Upper lobe of right lung (tissue), 1 donor: ENCODE data around the gene NRXN3. TPM values are rescaled to one million over a fixed set of nuclear protein-coding genes. Genes with fewer than 3 reads are reported as not detected.

Experiments used
- ATAC-seq: fragments of 200-7000 bp; cut with Tn5 transposase; one replicate; pipeline ENCODE4 v1.9.1; 2020; ENCODE audit warnings: mild to moderate bottlenecking, moderate library complexity
- DNase-seq: peaks from one replicate; pipeline ENCODE4 v3.0.0-alpha.2; 2020
- H3K27ac ChIP-seq: fragments of 200-600 bp; one replicate; pipeline ENCODE4 v1.8.0; 2022
- H3K27me3 ChIP-seq: fragments of 200-600 bp; one replicate; pipeline ENCODE4 v1.8.0; 2022; ENCODE audit warnings: mild to moderate bottlenecking
- H3K36me3 ChIP-seq: fragments of 200-600 bp; one replicate; pipeline ENCODE4 v1.8.0; 2022
- H3K4me1 ChIP-seq: fragments of 200-600 bp; one replicate; pipeline ENCODE4 v1.8.0; 2022
- H3K4me3 ChIP-seq: fragments of 200-600 bp; one replicate; pipeline ENCODE4 v1.8.0; 2022; ENCODE audit warnings: mild to moderate bottlenecking
- H3K9me3 ChIP-seq: fragments of 200-600 bp; one replicate; pipeline ENCODE4 v1.8.0; 2022
- CTCF ChIP-seq: fragments of 200-600 bp; IDR thresholded peaks from one replicate; pipeline ENCODE4 v1.8.0; 2022; ENCODE audit warnings: antibody characterized with exemption
- intact Hi-C: fragments of 100-400 bp; cut with DNase I; formaldehyde crosslinking; loops from one replicate; pipeline ENCODE4 v1.11.0; 2022
- total RNA-seq: library from RNA; stranded (reverse); fragmentation: NEBNext Ultra II Directional; extraction: Animal tissue kit (Norgen Biotek cat#: 25700); gene quantifications from one replicate; pipeline ENCODE4 v1.2.1, GENCODE V29; 2021
- donor health status: DM: no; HTN: yes; CAD: no; lungs with severe emphysema.

NRXN3 gene
- total RNA-seq, 1 donor from 2014 or later = 10.0 TPM

DNA sequence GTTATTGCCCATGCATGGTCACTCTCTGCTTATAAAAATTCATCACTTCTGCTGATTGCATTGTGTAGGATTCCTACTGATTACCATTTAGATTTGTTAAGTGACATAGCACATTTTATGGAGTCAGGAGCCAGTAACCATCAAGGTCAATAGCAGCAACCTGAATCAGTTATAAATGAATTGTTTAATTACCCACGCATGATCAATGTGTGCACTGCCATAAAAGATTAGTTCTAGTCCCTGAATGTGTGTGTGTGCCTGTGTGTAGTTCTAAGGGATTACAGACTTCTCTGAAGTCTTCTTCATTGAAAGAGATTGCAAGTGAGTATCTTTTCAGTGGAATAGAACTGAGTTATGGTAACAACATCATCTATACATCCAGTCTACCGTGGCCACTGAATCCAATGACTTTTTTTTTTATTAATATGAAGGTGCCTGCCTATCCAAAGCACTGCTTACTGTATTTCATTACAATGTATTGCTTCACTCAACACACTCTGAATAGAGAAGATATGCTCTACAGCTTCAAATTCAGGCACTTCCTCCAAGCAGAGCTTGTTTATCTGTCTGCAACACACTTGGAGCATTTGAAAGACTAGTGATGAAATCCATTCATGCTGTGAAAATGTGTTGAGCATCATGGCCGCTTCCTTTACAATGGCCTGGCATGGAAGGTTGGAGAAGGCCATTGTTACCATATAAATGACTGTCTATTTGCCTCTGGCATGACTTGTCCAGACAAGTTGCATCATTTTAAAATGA lies 1659.4 kb downstream of the NRXN3 start:
- Histone ChIP-seq H3K27ac (no peak overlapping the region), H3K27me3 (no peaks in the 10 kb centered on the region), H3K4me3 (no peak overlapping the region), H3K36me3 (no peaks in the 10 kb centered on the region), H3K4me1 (no peaks in the 10 kb centered on the region), H3K9me3 (no peaks in the 10 kb centered on the region)
- ATAC-seq (no peak), DNase-seq (no peak)
- intact Hi-C loops = no loop called here
- no peak for TF ChIP-seq CTCF

- Histone ChIP-seq H3K27ac (no peak overlapping the region), H3K9me3 (no peaks in the 10 kb centered on the region), H3K4me3 (no peak overlapping the region), H3K27me3 (no peaks in the 10 kb centered on the region), H3K36me3 (no peaks in the 10 kb centered on the region), H3K4me1 (no peaks in the 10 kb centered on the region)
- no peak for TF ChIP-seq CTCF
- DNase-seq (no peak), ATAC-seq (no peak)
- intact Hi-C loops = no loop called here
Observed at GRCh38 chr14:79831195-79831892, 1661.2 kb downstream of the NRXN3 start.

GRCh38 chr14:79833781-79834180 lies 1663.6 kb downstream of the NRXN3 start:
- H3K4me1 ChIP-seq = no peaks in the 10 kb centered on the region
- no peak for DNase-seq
- no peak for TF ChIP-seq CTCF
- no peak overlapping the region for H3K27ac ChIP-seq
- no peak for ATAC-seq
- intact Hi-C loops = no loop called here
- H3K27me3 ChIP-seq = no peaks in the 10 kb centered on the region
- H3K4me3 ChIP-seq = no peak overlapping the region
- no peaks in the 10 kb centered on the region for H3K9me3 ChIP-seq
- H3K36me3 ChIP-seq = no peaks in the 10 kb centered on the region

DNA sequence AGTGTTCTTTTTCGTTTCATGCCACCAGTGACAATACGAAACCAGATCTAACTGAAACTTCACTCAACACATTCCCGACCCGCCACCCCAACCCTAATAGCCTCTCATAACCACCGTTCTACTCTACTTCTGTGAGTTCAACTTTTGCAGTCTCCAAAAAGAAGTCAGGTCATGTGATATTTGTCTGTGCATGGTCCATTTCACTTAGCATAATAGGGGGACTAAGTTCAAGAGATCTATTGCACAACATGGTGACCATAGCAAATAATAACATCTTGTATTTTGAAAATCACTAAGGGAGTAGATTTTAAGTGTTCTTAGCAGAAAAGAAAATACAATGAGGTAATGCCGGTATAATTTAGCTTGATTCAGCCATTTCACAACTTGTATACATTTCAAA lies 1664.7 kb downstream of the NRXN3 start:
- Histone ChIP-seq H3K4me1 (no peaks in the 10 kb centered on the region), H3K27ac (no peak overlapping the region), H3K4me3 (no peak overlapping the region), H3K9me3 (no peaks in the 10 kb centered on the region), H3K36me3 (no peaks in the 10 kb centered on the region), H3K27me3 (no peaks in the 10 kb centered on the region)
- ATAC-seq (no peak), DNase-seq (no peak)
- intact Hi-C loops = no loop called here
- TF ChIP-seq CTCF = no peak

GRCh38 chr14:79836577-79836976 lies 1666.4 kb downstream of the NRXN3 start:
- TF ChIP-seq CTCF = no peak
- no peak for ATAC-seq
- H3K27me3 ChIP-seq = no peaks in the 10 kb centered on the region
- intact Hi-C loops = no loop called here
- H3K9me3 ChIP-seq = no peaks in the 10 kb centered on the region
- H3K4me1 ChIP-seq = no peaks in the 10 kb centered on the region
- no peak overlapping the region for H3K27ac ChIP-seq
- H3K4me3 ChIP-seq = no peak overlapping the region
- no peaks in the 10 kb centered on the region for H3K36me3 ChIP-seq
- DNase-seq = no peak
